ENCODE data around the gene KLHL24.
"Not testable (repeated sequence)": the region's sequence is repeated elsewhere in the genome, so short reads cannot be mapped to it uniquely, and the experiment has no call there.

The KLHL24 gene

DNA sequence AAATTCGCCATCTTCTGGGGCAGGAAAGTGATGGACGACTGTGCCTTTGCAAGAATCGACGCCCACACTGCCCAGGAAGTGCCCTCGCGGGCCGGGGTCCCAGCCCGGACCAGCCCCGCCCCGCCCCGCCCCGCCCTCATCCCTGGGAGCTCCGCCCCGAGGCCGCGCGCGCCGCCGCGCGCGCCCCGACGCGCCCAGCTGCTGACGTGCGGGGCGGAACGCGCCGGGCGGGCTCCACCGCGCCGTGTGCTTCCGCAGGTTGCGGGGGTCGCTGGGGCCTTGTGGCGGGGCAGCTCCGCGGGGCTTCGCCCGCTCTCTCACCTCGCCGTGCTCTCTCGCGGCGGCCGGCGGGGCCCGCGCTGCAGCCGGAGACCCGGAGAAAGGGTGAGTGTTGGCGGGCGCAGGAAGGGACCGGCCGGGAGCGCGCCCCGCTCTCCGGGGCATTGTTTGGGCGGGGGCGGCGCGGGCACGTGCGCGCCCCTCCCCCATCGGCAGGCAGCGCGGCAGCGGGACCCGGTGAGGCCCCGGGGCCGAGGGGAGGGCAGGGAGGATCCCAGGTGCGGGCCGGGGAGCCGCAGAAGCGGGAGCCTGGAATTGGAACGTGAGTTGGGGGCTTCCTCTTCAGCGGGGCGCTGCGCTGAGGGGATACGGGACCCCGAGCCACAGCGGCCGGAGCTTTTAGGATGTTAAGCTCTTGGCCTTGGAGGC, 62.3 kb downstream of the KLHL24 start, which contains the start of gene YEATS2:
Gene YEATS2 (plus strand): TSS at position 188 of the 708 bp plus-strand sequence. CDS start 17,366 bp downstream, outside the sequence.
- peak; percentile 16 for DNase-seq

DNA sequence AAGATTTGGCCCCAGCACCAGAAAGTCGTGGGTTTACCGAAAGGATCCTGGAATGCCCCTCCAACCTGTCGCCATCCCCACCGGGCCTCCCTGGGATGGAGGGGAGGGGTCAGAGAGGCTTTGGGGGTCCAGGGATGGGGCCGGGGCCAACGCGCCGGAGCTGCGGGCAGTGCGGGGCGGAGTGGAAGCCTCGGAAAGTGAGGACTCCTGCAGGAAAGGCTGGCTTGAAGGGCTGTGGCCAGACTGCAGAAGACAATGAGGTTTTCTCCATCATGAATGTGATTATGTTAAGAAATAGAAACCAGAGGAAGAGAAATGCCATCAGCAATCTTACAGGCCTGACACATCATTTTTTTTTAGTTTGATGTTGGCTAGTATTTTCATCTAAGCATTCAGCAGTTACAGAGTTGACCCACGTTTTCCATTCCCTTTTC, 62.9 kb downstream of the KLHL24 start:
- no peak for DNase-seq

DNA sequence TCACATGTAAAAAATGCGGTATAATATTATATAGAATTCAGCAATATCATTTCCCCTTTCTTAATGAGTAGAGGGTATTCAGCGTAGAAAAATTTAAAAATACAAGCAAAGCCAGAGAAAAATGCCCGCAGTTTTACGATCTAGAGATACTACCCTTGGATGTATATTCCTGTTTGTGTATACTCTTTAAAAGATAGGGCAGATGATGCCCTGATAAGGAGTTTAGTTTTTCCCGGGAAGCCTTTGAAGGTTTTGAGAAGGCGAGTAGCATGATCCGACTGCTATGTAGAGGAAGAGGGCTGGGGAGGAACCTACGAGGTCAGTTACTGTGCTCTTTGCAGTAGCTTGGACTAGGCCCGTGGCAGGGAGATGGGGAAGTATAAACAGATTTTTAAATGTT, 63.3 kb downstream of the KLHL24 start:
- DNase-seq, result peak; percentile 11

DNA sequence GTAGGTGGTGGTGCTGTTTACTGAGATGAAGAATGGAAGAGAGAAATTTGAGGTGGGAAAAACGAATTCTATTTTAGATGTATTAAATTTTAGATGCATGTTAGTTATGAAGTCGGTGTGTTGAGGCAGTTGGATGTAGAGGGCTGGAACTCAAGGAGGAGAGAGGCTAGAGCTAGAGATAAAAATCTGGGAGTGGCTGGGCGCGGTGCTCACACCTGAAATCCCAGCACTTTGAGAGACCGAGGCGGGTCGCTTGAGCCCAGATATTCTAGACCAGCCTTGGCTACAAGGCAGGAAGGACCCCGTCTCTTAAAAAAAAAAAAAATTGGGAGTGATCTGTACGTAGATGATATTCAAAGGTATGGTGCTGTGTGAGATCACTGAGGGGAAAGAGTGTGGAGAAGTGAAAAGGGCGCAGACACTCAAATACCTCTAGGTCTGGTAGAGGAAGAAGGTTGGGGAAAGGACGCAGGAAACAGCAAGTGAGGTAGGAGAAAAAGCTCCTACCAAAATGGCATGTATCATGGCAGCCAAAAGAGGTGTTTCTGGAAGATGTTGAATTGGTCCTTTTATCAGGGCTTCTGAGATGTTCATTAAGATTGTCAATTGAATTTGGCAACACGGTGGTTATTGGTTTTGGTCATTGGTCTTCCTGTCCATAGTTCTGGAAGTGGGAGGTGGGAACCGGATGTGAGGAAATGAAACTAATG, 64.0 kb downstream of the KLHL24 start:
- no peak for DNase-seq

DNA sequence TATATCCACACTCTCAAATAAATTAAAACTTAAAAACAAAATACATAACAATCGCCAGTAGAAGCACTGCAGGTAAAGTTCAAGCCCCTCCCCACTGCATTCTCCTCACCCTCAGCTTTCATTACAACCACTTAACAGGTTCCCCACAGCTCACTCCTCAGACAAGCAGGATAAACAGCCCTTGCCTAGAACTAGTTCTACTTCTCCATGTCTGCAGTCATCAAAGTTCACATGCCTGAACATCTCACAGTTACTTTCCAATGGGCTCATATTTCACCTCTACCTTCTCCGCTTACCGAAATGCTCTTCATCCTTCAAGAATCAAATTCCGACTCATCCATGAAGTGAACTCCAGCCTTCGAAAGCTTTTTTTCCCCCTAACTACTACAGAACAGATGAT, 66.3 kb downstream of the KLHL24 start:
- DNase-seq, result no peak

DNA sequence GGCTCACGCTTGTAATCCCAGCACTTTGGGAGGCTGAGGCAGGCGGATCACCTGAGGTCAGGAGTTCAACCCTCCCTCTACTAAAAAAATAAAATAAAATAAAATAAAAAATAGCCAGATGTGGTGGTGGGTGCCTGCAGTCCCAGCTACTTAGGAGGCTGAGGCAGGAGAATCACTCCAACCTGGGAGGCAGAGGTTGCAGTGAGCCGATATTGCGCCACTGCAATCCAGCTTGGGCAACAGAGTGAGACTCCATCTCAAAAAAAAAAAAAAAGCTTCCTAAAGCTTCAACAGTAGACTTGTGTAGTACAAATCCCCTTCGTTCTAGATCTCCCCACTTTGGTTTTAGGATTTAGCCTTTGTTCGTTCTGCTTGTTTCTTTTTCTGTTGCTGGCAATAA, 68.5 kb downstream of the KLHL24 start:
- not testable (repeated sequence) for DNase-seq

DNA sequence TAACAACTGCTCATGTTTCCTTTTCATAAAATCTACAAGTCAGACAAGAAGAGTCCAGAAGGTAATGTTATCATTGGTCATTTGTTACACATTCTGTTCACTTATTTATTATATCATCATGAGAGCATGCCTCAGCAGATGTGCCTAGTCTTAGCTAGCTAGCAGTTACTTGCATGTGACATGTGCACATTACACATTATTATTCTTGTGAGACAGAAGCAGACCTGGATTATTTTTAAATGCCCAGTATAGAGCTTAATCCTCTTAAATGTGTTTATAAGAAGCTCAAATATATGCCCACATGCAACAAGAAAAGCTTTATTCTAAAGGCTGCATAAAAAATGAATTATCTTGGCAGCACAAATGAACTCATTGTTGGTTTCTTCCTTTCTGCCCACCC, 74.8 kb downstream of the KLHL24 start:
- DNase-seq, result peak; percentile 99

DNA sequence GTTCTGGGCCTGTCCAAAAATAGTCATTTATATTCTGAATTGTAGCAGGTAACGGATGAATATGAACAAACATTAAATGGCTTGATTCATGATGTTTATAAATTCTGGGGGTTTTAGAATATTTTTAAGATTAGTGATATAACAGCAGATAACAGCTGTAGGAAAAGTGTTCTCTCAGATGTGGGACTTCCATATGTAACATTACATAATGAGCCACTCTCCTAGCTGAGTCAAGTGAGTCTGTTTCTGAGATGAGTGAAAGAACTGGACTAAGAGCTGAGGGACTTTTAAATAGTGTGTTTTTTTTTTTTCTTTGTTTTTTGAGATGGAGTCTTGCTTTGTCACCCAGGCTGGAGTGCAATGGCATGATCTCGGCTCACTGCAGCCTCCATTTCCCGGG, 76.1 kb downstream of the KLHL24 start:
- DNase-seq, result no peak

DNA sequence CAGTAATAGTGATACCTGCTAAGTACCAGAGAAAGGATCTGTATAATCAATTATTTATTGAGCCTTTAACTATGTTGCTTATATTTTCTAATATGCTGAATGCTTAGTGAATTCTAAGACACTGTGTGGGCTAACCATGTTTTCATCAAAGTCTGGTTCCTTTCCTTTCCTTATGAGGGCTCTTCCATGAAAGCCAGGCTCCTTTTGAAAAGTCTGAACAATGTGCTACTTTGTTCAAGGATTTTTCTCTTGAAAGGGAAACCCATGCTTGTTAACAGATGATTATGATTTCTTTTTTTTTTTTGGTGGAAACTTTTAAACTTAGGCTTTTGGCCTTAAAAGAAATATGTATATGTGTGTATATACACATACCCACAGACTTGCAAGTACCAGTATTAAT, 79.2 kb downstream of the KLHL24 start:
- no peak for DNase-seq

DNA sequence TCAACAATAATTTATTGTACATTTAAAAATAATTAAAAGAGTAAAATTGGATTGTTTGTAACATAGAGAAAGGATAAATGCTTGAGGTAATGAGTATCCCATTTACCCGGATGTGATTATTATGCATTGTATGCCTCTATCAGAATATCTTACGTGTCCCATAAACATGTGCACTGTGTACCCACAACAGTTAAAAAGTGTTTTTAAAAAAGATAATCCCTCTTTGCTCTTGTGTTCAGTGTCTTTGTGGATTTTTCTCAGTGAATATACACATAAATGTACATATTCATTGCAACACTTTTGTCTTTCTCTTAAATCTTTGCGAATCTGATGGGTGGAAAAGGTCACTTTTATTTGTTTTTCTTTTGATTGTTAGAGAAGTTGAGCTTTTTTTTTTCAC, 82.6 kb downstream of the KLHL24 start:
- no peak for DNase-seq

DNA sequence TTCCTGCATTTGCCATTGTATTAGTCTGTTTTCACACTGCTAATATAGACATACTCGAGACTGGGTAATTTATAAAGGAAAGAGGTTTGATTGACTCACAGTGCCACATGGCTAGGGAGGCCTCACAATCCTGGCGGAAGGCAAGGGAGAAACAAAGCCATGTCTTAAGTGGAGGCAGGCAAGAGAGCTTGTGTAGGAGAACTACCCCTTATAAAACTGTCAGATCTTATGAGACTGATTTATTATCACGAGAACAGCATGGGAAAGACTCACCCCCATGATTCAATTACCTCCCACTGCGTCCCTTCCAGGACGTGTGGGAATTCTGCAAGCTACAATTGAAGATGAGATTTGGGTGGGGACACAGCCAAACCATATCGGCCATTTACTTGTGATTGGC, 90.0 kb downstream of the KLHL24 start:
- DNase-seq, result no peak

DNA sequence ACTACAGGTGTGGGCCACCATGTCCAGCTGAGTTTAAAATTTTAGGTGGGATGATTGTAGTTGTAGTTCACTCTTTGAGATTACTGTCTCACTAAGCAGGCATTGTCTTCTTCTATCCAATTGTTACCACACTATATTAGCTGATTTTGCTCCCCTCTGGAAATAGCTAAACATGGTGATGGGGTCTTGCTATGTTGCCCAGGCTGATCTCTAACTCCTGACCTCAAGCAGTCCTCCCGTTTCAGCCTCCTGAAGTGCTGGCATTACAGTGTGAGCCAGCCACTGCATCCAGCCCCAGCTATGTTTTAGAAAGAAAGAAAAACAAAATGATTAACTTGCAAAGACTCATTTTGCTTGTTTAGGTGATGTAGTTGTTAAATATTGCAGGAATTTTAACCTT, 92.8 kb downstream of the KLHL24 start:
- DNase-seq, result no peak

DNA sequence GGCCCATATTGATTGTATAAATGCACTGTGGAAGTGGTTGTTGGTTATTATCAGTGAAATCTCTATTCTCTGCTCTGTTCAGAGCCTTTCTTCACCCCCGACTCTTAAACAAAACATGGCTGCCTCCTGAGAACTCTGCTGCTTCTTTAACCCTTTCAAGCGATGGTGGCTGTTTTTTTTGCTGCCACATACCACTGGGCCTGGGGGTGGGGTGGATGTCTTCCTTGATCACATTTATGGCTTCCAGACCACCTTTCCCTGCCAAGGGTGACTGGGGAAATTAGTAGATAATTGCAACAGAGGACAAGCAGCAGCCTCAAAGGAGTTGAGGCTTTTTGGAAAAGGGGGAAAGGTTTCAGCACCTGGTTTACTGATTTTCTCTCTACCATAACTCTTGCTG, 94.9 kb downstream of the KLHL24 start:
- no peak for DNase-seq

DNA sequence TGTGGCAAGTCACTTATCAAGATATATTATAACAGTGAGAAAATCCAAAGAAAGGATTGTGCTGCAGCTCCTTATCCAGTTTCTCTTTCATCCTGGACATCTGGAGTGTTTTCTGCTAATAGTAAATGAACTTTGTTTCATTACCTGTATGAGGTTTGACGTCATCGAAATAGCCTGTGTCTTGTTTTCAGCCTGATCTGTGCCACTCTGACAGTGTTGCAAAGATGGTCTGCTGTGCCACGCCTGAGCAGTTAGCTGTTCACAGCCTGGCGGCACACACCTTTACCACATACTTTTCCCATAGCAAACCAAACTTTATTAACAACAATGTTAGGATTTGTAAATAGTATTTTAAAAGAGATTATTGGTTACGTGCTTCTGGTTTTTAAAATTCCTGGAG, 96.2 kb downstream of the KLHL24 start:
- DNase-seq, result no peak

DNA sequence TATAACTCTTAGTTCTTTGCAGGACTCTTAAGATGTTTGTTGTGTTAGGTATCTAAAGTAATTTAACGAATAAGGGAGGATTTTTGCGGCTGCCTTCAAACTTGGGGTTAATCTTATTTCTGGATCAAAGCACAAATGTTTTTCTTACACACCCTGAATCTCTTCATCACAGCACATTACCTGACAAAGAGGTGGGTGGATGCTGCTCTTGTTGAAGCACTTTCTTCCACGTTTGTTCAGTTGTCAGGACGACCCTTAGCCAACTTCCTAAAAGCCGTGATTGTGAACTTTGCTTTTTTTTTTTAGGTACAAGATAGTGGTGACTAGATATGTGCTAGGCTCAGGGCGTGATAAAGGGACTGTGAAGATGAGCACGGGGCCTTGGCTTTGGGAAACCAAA, 98.1 kb downstream of the KLHL24 start:
- no peak for DNase-seq
